Measurements from ENCODE around the gene RPUSD1.

The RPUSD1 gene

DNA sequence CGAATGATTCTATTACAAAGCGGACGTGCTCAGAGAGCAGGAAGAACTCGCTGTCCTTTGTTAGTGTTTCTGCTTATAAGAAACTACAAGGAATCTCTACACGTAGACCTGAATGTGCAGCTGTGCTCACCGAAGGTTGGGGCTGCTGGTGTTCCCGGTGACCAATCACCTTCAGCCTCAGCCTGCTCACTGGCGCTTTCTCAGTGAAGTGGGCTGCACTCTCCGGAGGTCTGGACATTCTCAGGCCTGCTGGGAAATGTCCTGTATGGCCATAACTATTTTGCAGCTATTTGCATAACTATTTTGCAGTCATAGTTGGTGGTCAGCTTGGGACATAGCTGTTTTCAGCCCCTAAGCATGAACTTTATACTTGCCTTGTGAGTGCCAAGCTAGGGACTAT is 37.7 kb downstream of the RPUSD1 start:
- Histone ChIP-seq H3K27me3 (replicated peaks) (peaks cover 4% of the 10 kb centered on the region), H3K27ac (no peak overlapping the region), H3K4me3 (ENCODE audit: low read depth, low read length) (no peak overlapping the region), H3K36me3 (replicated peaks) (no peaks in the 10 kb centered on the region)
- in situ Hi-C loops (cut with HindIII; ENCODE audit: low pct_ligation_motif_present, low sequenced_read_pairs), result no loop called here
- TF ChIP-seq, protein P1, sequence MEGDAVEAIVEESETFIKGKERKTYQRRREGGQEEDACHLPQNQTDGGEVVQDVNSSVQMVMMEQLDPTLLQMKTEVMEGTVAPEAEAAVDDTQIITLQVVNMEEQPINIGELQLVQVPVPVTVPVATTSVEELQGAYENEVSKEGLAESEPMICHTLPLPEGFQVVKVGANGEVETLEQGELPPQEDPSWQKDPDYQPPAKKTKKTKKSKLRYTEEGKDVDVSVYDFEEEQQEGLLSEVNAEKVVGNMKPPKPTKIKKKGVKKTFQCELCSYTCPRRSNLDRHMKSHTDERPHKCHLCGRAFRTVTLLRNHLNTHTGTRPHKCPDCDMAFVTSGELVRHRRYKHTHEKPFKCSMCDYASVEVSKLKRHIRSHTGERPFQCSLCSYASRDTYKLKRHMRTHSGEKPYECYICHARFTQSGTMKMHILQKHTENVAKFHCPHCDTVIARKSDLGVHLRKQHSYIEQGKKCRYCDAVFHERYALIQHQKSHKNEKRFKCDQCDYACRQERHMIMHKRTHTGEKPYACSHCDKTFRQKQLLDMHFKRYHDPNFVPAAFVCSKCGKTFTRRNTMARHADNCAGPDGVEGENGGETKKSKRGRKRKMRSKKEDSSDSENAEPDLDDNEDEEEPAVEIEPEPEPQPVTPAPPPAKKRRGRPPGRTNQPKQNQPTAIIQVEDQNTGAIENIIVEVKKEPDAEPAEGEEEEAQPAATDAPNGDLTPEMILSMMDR (IDR thresholded peaks at IDR 0.05; ENCODE audit: low read depth, low read length, missing control alignments), result no peak
- DNase-seq, result no peak

DNA sequence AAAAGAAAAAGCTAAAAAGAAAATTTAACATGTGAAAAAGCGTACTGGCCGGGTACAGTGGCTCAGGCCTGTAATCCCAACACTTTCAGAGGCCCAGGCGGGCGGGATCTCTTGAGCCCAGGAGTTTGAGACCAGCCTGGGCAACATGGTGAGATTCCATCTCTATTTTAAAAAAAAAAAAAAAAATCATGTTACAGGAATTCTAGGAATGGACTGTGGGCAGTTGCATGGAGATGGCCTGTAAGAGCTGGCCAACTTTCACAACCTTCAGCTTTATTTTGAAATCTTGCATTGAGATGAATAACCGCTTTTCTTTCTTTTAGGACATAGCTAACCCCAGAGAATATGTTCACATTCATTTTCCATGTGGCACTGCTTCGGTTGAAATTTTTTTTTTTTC is 39.2 kb downstream of the RPUSD1 start:
- in situ Hi-C loops (cut with HindIII; ENCODE audit: low pct_ligation_motif_present, low sequenced_read_pairs), result no loop called here
- TF ChIP-seq, protein P1 (IDR thresholded peaks at IDR 0.05; ENCODE audit: low read depth, low read length, missing control alignments), result no peak
- H3K27me3 ChIP-seq (replicated peaks), result peaks cover 4% of the 10 kb centered on the region
- H3K4me3 ChIP-seq (ENCODE audit: low read depth, low read length), result no peak overlapping the region
- H3K36me3 ChIP-seq (replicated peaks), result no peaks in the 10 kb centered on the region
- H3K27ac ChIP-seq, result no peak overlapping the region
- DNase-seq, result peak; percentile 35

DNA sequence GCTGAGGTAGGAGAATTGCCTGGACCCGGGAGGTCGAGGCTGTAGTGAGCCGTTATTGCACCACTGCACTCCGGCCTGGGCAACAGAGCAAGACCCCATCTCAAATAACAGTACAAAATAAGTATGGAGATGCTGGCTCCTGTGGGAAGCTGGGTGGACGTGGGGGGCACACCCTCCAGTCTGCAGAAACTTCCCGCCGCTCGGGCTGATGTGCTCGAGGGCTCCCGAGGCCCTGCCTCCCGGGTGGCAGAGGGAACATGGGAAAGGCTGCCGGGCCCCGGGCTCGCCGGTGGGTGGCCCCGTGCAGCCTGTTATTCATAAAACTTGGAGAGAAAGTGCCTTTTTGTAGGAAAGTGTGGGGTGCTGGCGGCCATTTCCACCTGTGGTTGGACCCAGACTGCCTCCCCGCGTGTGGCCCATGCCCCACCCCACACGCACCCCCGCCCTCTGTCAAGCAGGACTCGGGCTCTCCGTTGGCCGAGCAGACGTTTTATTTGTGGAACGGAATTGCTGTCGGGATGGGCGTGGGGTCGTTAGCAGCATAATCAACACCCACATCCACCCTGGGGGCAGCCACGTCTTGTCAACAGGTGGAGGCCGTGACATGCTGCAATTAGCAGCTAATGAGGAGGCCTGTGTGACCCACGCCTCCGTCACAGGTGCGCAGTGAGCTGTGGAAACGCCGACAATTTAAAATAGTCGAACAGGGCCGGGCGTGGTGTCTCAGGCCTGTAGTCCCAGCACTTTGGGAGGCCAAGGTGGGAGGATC is 40.0 kb downstream of the RPUSD1 start:
- Histone ChIP-seq H3K4me3 (ENCODE audit: low read depth, low read length) (no peak overlapping the region), H3K27me3 (replicated peaks) (peaks cover 4% of the 10 kb centered on the region), H3K27ac (no peak overlapping the region), H3K36me3 (replicated peaks) (no peaks in the 10 kb centered on the region)
- in situ Hi-C loops (cut with HindIII; ENCODE audit: low pct_ligation_motif_present, low sequenced_read_pairs), result no loop called here
- no peak for DNase-seq
- TF ChIP-seq, protein P1 (IDR thresholded peaks at IDR 0.05; ENCODE audit: low read depth, low read length, missing control alignments), result no peak

DNA sequence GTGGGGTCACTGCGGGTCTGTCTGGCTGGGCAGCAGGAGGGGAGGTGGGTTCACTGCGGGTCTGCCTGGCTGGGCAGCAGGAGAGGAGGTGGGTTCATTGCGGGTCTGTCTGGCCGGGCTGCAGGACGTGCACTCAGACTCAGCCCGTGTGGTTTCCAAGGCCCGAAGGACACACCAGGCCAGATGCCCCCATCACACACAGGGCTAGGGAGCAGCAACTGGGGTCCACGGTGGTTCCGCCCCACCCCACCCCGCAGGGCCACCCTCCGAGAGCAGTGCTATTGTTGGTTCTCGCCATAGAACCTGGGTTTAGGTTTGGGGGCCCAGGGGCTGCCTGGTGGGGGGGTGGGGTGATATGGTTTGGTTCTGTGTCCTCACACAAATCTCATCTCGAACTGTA is 41.5 kb downstream of the RPUSD1 start:
- TF ChIP-seq, protein P1 (IDR thresholded peaks at IDR 0.05; ENCODE audit: low read depth, low read length, missing control alignments), result no peak
- H3K27me3 ChIP-seq (replicated peaks), result no peaks in the 10 kb centered on the region
- no peak overlapping the region for H3K4me3 ChIP-seq (ENCODE audit: low read depth, low read length)
- H3K27ac ChIP-seq, result no peak overlapping the region
- H3K36me3 ChIP-seq (replicated peaks), result no peaks in the 10 kb centered on the region
- DNase-seq, result no peak
- in situ Hi-C loops (cut with HindIII; ENCODE audit: low pct_ligation_motif_present, low sequenced_read_pairs), result no loop called here

DNA sequence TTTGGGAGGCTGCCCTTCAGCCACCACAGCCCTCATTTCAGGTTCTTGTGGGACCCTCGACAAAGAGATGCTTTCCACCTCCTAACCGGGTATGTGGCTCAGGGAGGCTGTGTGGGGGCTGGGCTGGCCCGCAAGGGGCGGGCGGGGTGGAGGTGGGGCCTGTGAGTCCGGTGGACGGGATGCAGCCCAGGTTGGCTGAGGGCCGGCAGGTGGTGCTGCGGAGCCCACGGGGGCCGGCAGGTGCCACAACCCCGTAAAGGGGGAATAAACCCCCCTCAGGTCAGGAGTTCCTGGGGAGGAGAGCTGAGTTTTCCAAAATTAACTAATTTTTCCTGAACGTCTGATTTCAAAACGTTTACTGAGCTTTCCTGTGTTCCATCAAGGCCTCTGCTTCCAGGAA is 42.4 kb downstream of the RPUSD1 start:
- Histone ChIP-seq H3K36me3 (replicated peaks) (no peaks in the 10 kb centered on the region), H3K27ac (no peak overlapping the region), H3K4me3 (ENCODE audit: low read depth, low read length) (no peak overlapping the region), H3K27me3 (replicated peaks) (no peaks in the 10 kb centered on the region)
- in situ Hi-C loops (cut with HindIII; ENCODE audit: low pct_ligation_motif_present, low sequenced_read_pairs), result no loop called here
- no peak for DNase-seq
- TF ChIP-seq, protein P1 (IDR thresholded peaks at IDR 0.05; ENCODE audit: low read depth, low read length, missing control alignments), result peak; percentile 57

Data from brain microvascular endothelial cell (primary cell).